ENCODE results near the gene NDUFV2. TPM values are rescaled to one million over a fixed set of nuclear protein-coding genes. Genes with fewer than 3 reads are reported as not detected.

The NDUFV2 gene
- total and polyA plus RNA-seq, 2 of the 13 experiments (the other 11 are each of a cell fraction or from before 2014, with no cell fraction given) = 216 to 299 TPM

DNA sequence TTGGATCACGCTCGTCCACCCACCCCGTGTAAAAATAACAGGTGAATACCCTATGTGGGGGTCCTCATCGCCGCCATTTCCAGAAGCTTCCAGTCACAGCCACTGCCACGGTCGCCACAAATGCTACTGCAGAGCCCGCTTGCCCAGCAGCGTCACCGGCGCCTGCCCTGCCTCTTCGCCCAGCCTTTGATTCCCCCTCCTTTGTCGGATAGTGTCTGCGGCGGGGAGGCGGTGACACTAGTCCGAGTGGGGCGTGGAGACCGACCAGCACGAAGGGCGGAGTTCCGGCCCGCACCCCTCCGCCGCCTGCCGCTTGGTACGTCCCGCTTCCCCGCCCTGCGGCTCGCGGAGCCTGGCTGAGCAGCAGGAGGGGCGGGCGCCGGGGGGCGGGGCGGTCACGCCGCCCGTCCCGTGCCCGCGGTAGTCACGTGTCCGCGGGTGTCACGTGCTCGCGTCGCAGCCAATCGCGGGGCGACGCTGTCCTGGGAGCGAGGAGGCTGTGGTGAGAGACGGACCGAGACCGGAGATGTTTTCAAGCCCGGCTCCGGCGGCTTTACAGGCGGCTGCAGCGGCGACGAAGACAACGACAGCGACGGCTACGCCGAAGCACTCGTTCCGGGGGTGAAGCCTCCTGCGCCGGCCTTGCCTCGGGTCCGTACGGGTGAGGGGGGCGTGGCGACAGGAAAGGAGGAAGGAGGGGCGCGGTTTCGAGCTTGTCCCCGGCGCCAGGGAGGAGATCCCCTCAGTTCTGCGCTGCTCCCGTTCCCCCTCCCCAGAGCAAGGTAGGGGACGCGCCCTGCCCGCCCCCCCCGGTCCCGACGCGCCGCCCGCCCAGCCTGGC, 34.0 kb downstream of the NDUFV2 start, which contains the start of gene ANKRD12 (continued):
- TF ChIP-seq IKZF5 (CRISPR knock-in tag; IDR thresholded peaks at IDR 0.05) (no peak; the same call in none of the 2 replicates), ZNF30 (CRISPR knock-in tag; IDR thresholded peaks at IDR 0.05) (no peak), SYNCRIP (IDR thresholded peaks at IDR 0.05; ENCODE audit: insufficient read depth, low read depth, low read length) (no peak), ZFP36L1 (CRISPR knock-in tag; IDR thresholded peaks at IDR 0.05) (0 out of 2 replicates have a peak, but pooled peaks have one; percentile 11), MEIS2 (CRISPR knock-in tag; IDR thresholded peaks at IDR 0.05) (peak; percentile 25; the same call in 1 of the 2 replicates), DR1 (CRISPR knock-in tag; IDR thresholded peaks at IDR 0.05) (0 out of 2 replicates have a peak, but pooled peaks have one; percentile 47), ZNF883 (CRISPR knock-in tag; IDR thresholded peaks at IDR 0.05; ENCODE audit: not compliant biosample characterization) (peak; percentile 82), MLLT10 (CRISPR knock-in tag; IDR thresholded peaks at IDR 0.05) (no peak), ZNF446 (CRISPR knock-in tag; IDR thresholded peaks at IDR 0.05) (no peak), MTF1 (CRISPR knock-in tag; IDR thresholded peaks at IDR 0.05) (no peak), PCBP1 (IDR thresholded peaks at IDR 0.05; ENCODE audit: borderline replicate concordance, low read depth, low read length) (no peak), ZNF205 (CRISPR knock-in tag; IDR thresholded peaks at IDR 0.05) (no peak), ZNF33B (CRISPR knock-in tag; IDR thresholded peaks at IDR 0.05) (no peak), ARID2 (CRISPR knock-in tag; IDR thresholded peaks at IDR 0.05; ENCODE audit: borderline replicate concordance) (no peak), ZNF775 (CRISPR knock-in tag; IDR thresholded peaks at IDR 0.05; ENCODE audit: borderline replicate concordance) (no peak), ATF7 (IDR thresholded peaks at IDR 0.05) (peak; percentile 45), ATF7 (CRISPR knock-in tag; IDR thresholded peaks at IDR 0.05) (0 out of 2 replicates have a peak, but pooled peaks have one; percentile 62), DZIP1 (CRISPR knock-in tag; IDR thresholded peaks at IDR 0.05) (no peak), POLR2G (IDR thresholded peaks at IDR 0.05; ENCODE audit: low read depth, low read length) (peak; percentile 65; the same call in 1 of the 2 replicates), ZNF720 (CRISPR knock-in tag; IDR thresholded peaks at IDR 0.05) (no peak), HNF1A (IDR thresholded peaks at IDR 0.05; ENCODE audit: low read depth) (no peak), HNF1A (CRISPR knock-in tag; IDR thresholded peaks at IDR 0.05; ENCODE audit: borderline replicate concordance) (peak; percentile 63; the same call in 1 of the 2 replicates)
